HCT116 (cell line): ENCODE data around the gene WDR59. TPM values are rescaled to one million over a fixed set of nuclear protein-coding genes. Genes with fewer than 3 reads are reported as not detected.

Experiments
- ATAC-seq: fragments of 200-7000 bp; cut with Tn5 transposase; 2 replicates; pipeline ENCODE4 v1.9.1; 2020; ENCODE audit warnings: mild to moderate bottlenecking, moderate library complexity
- BruUV-seq: library from RNA; stranded (reverse); fragments of 400-500 nt; replicated peaks from 2 replicates; lab custom pipeline; 2021; lab: Mats Ljungman, UMichigan
- CTCF ChIA-PET: fragments of 300-600 bp; sonication (Branson Sonifier 250); formaldehyde crosslinking; loops from one replicate; lab custom pipeline; 2021; ENCODE audit warnings: antibody characterized with exemption; lab: Charles Lee
- POLR2A ChIA-PET: fragments of 300-600, 350-600 bp; sonication (Branson Sonifier 250); formaldehyde crosslinking; loops from one replicate; lab custom pipeline; 2021; ENCODE audit warnings: antibody characterized with exemption; lab: Charles Lee
- RAD21 ChIA-PET, 2 experiments: fragments of 300-600 bp; sonication (Branson Sonifier 250); formaldehyde crosslinking; loops; one replicate each; lab custom pipeline; 2023; ENCODE audit warnings: low total read pairs in 2 of 2; ENCODE audit not compliant: uncharacterized antibody in 2 of 2, unreplicated experiment in 2 of 2, low non-redundant PET in 1 of 2; lab: Charles Lee
- DNase-seq: peaks from one replicate; pipeline ENCODE4 v3.0.0-alpha.2; 2010; ENCODE audit warnings: low read depth, low spot score
- H2AFZ ChIP-seq: fragments of 200-600 bp; shearing (Covaris generic), sonication (generic); 2 replicates; pipeline ENCODE4 v1.6.1; 2017; ENCODE audit warnings: low read depth, mixed run types, mixed read lengths, antibody characterized with exemption, low read length; ENCODE audit not compliant: poor library complexity, severe bottlenecking
- H3K27ac ChIP-seq: 2 replicates; pipeline ENCODE4 v1.5.1; 2012; ENCODE audit warnings: low read depth, low read length
- H3K27me3 ChIP-seq: fragments of 200-600 bp; sonication (generic); 2 replicates; pipeline ENCODE4 v1.6.1; 2016; ENCODE audit warnings: mixed run types, low read length, mixed read lengths; ENCODE audit not compliant: insufficient read depth
- H3K36me3 ChIP-seq, 2 experiments: fragments of 200-500 bp in 1 of 2; fragments of 200-600 bp in 1 of 2; sonication (Bioruptor generic) in 1 of 2; sonication (generic) in 1 of 2; 2 replicates each; pipeline versions ENCODE4 v1.5.1 to v1.6.1; 2014 to 2016; ENCODE audit warnings: low read length in 2 of 2, inconsistent platforms in 1 of 2, mixed read lengths in 1 of 2, mixed run types in 1 of 2; ENCODE audit not compliant: insufficient read depth in 2 of 2, control insufficient read depth in 1 of 2
- H3K4me1 ChIP-seq, 2 experiments: fragments of 200-600 bp in 1 of 2; sonication (generic) in 1 of 2; 2 replicates each; pipeline versions ENCODE4 v1.5.1 to v1.6.1; 2012 to 2017; ENCODE audit warnings: low read length in 2 of 2, inconsistent platforms in 1 of 2, mild to moderate bottlenecking in 1 of 2, mixed read lengths in 1 of 2, mixed run types in 1 of 2, moderate library complexity in 1 of 2; ENCODE audit not compliant: insufficient read depth in 2 of 2, control insufficient read depth in 1 of 2
- H3K4me2 ChIP-seq: fragments of 200-600 bp; sonication (generic); 2 replicates; pipeline ENCODE4 v1.6.1; 2017; ENCODE audit warnings: mixed run types, low read length, mixed read lengths
- H3K4me3 ChIP-seq, 2 experiments: fragments of 200-600 bp in 1 of 2; sonication (generic) in 1 of 2; replicated peaks in 1 of 2; 2 replicates each; pipeline ENCODE4 v1.5.1; 2011 to 2016; ENCODE audit warnings: low read length in 2 of 2, control low read depth in 1 of 2, low read depth in 1 of 2, mild to moderate bottlenecking in 1 of 2, mixed read lengths in 1 of 2, mixed run types in 1 of 2
- H3K79me2 ChIP-seq: fragments of 200-600 bp; sonication (generic); 2 replicates; pipeline ENCODE4 v1.6.1; 2017; ENCODE audit warnings: mild to moderate bottlenecking, mixed run types, low read length, moderate library complexity, mixed read lengths; ENCODE audit not compliant: insufficient read depth
- H3K9ac ChIP-seq: fragments of 200-600 bp; sonication (generic); 2 replicates; pipeline ENCODE4 v1.6.1; 2016; ENCODE audit warnings: low read length, mixed read lengths
- H3K9me2 ChIP-seq: fragments of 200-600 bp; sonication (generic), shearing (Covaris generic); 2 replicates; pipeline ENCODE4 v1.6.1; 2017; ENCODE audit warnings: mixed run types, mild to moderate bottlenecking, moderate library complexity; ENCODE audit not compliant: insufficient read depth
- H3K9me3 ChIP-seq, 2 experiments: fragments of 200-500 bp in 1 of 2; fragments of 200-600 bp in 1 of 2; sonication (Bioruptor generic) in 1 of 2; sonication (generic) in 1 of 2; 2 replicates each; pipeline ENCODE4 v1.6.1; 2014 to 2017; ENCODE audit warnings: low read length in 2 of 2, mixed read lengths in 2 of 2, inconsistent platforms in 1 of 2, low read depth in 1 of 2, mild to moderate bottlenecking in 1 of 2, mixed run types in 1 of 2, moderate library complexity in 1 of 2; ENCODE audit not compliant: control insufficient read depth in 1 of 2, insufficient read depth in 1 of 2
- H4K20me1 ChIP-seq: fragments of 200-600 bp; sonication (generic), shearing (Covaris generic); 2 replicates; pipeline ENCODE4 v1.6.1; 2017; ENCODE audit warnings: mixed run types, mild to moderate bottlenecking, moderate library complexity; ENCODE audit not compliant: insufficient read depth
- EGR1 ChIP-seq: IDR thresholded peaks from 2 replicates; pipeline ENCODE4 v1.6.1; 2012; ENCODE audit warnings: low read depth
- ELF1 ChIP-seq: IDR thresholded peaks from 2 replicates; pipeline ENCODE4 v1.6.1; 2012; ENCODE audit warnings: low read depth, borderline replicate concordance
- JUND ChIP-seq: IDR thresholded peaks from 2 replicates; pipeline ENCODE4 v1.6.1; 2012
- MAX ChIP-seq: IDR thresholded peaks from 2 replicates; pipeline ENCODE4 v1.6.1; 2012
- POLR2A ChIP-seq: IDR thresholded peaks from 2 replicates; pipeline ENCODE4 v1.7.0; 2011; ENCODE audit warnings: borderline replicate concordance; ENCODE audit not compliant: insufficient read depth, insufficient read length; ENCODE audit errors: extremely low read depth
- POLR2AphosphoS5 ChIP-seq: IDR thresholded peaks from 2 replicates; pipeline ENCODE4 v1.6.1; 2011; ENCODE audit warnings: mild to moderate bottlenecking, low read depth, low read length, moderate library complexity
- REST ChIP-seq: IDR thresholded peaks from 2 replicates; pipeline ENCODE4 v1.6.1; 2012; ENCODE audit warnings: low read depth
- SRF ChIP-seq: IDR thresholded peaks from 2 replicates; pipeline ENCODE4 v1.6.1; 2012; ENCODE audit warnings: low read depth
- ZBTB33 ChIP-seq: IDR thresholded peaks from 2 replicates; pipeline ENCODE4 v1.6.1; 2011; ENCODE audit warnings: mild to moderate bottlenecking, low read length, moderate library complexity; ENCODE audit not compliant: insufficient replicate concordance; ENCODE audit errors: extremely low read depth
- intact Hi-C: fragments of 100-400 bp; cut with micrococcal nuclease; formaldehyde crosslinking; loops from 2 replicates; pipeline ENCODE4 v1.10.0; 2022
- total RNA-seq: library from RNA; stranded (reverse); gene quantifications from one replicate; pipeline ENCODE4 v1.2.1, GENCODE V29; 2021; ENCODE audit not compliant: unreplicated experiment

WDR59 gene
- total RNA-seq, 1 experiment from 2014 or later = 96.9 TPM

- Histone ChIP-seq H3K9me3 (no peaks in the 10 kb centered on the region), H3K79me2 (no peaks in the 10 kb centered on the region), H3K9ac (no peak overlapping the region), H3K4me1 (peaks cover 0 to 10% of the 10 kb centered on the region in 2 experiments; a peak in 1 of 4 replicates)
- TF ChIP-seq SRF (no peak), JUND (no peak), ZBTB33 (no peak), MAX (no peak)
- TF ChIP-seq, all 23 proteins: peak for 0
- no TSS peak for BruUV-seq
- no peaks in the 10 kb centered on the region for H3K36me3 ChIP-seq
- CTCF ChIA-PET = no interaction called here
- ATAC-seq = no peak
- no peak overlapping the region for H3K4me3 ChIP-seq
- intact Hi-C loops = no loop called here
- no peak for DNase-seq
- no peak overlapping the region for H3K4me2 ChIP-seq
- POLR2A ChIA-PET = no interaction called here
- RAD21 ChIA-PET = no interaction called here
- no peak overlapping the region for H2AFZ ChIP-seq
- no peak overlapping the region for H3K27ac ChIP-seq
- no peaks in the 10 kb centered on the region for H3K9me2 ChIP-seq
- no peaks in the 10 kb centered on the region for H3K27me3 ChIP-seq
- H4K20me1 ChIP-seq = no peaks in the 10 kb centered on the region
Observed at GRCh38 chr16:74846714-74847113, 138.2 kb downstream of the WDR59 start.

GRCh38 chr16:74844041-74844980, 140.6 kb downstream of the WDR59 start:
- Histone ChIP-seq H3K9ac (no peak overlapping the region), H3K9me3 (no peaks in the 10 kb centered on the region), H2AFZ (no peak overlapping the region), H3K27ac (no peak overlapping the region), H3K4me1 (peaks cover 0 to 10% of the 10 kb centered on the region in 2 experiments; a peak in 1 of 4 replicates), H3K27me3 (no peaks in the 10 kb centered on the region), H4K20me1 (no peaks in the 10 kb centered on the region), H3K4me3 (no peak overlapping the region), H3K9me2 (no peaks in the 10 kb centered on the region), H3K36me3 (no peaks in the 10 kb centered on the region), H3K79me2 (no peaks in the 10 kb centered on the region), H3K4me2 (no peak overlapping the region)
- BruUV-seq = no TSS peak
- DNase-seq = no peak
- peak; percentile 64; the same call in 1 of the 2 replicates for ATAC-seq
- ChIA-PET POLR2A (no interaction called here), RAD21 (no interaction called here), CTCF (no interaction called here)
- intact Hi-C loops = no loop called here
- TF ChIP-seq POLR2A = no peak
- TF ChIP-seq EGR1 = no peak
- no peak for TF ChIP-seq ZBTB33
- TF ChIP-seq ELF1 = no peak
- TF ChIP-seq POLR2AphosphoS5 = no peak
- TF ChIP-seq REST = no peak
- no peak for TF ChIP-seq MAX
